IPS-15b (cell line): ENCODE results near the gene ATG16L2.

Experiments used
- H3K27me3 ChIP-seq: one replicate; pipeline ENCODE4 v1.6.1; 2013; ENCODE audit warnings: low read length; ENCODE audit not compliant: control insufficient read depth, insufficient read depth
- H3K36me3 ChIP-seq: one replicate; pipeline ENCODE4 v1.6.1; 2013; ENCODE audit warnings: low read length; ENCODE audit not compliant: control insufficient read depth, insufficient read depth
- H3K4me1 ChIP-seq: one replicate; pipeline ENCODE4 v1.6.1; 2013; ENCODE audit warnings: mild to moderate bottlenecking, low read length; ENCODE audit not compliant: control insufficient read depth, insufficient read depth
- H3K4me3 ChIP-seq: one replicate; pipeline ENCODE4 v1.5.1; 2013; ENCODE audit warnings: low read depth, low read length
- H3K9ac ChIP-seq: one replicate; pipeline ENCODE4 v1.6.1; 2013; ENCODE audit warnings: low read depth, mild to moderate bottlenecking, low read length
- H3K9me3 ChIP-seq: one replicate; pipeline ENCODE4 v1.6.1; 2013; ENCODE audit warnings: mild to moderate bottlenecking, low read length; ENCODE audit not compliant: control insufficient read depth, insufficient read depth

ATG16L2 gene

DNA sequence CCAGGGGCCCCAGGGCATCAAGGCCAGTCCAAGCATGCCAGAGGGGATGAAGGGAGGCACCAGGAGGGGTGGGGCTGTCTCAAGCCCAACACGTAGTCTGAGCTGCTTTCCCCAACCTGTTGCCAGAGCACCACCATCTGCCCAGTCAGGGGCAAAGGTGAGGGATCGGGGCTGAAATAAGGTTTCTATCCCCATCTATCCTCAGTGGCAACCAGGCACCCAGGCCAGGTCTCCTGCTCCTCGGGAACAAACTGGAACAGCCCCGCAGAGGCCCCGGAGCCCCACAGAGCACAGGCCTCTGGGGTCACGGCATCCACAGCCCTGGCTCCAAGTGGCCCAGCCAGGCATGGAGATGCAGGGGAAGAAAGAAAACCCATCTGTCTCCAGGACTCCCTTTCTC is 39.7 kb upstream of the ATG16L2 start:
- Histone ChIP-seq H3K36me3 (peaks cover 3% of the 10 kb centered on the region), H3K27me3 (no peaks in the 10 kb centered on the region), H3K4me3 (no peak overlapping the region), H3K9me3 (no peaks in the 10 kb centered on the region), H3K9ac (no peak overlapping the region), H3K4me1 (no peaks in the 10 kb centered on the region)

- Histone ChIP-seq H3K4me1 (no peaks in the 10 kb centered on the region), H3K9ac (no peak overlapping the region), H3K4me3 (no peak overlapping the region), H3K36me3 (peaks cover 3% of the 10 kb centered on the region), H3K27me3 (peaks cover 3% of the 10 kb centered on the region), H3K9me3 (no peaks in the 10 kb centered on the region)
These were observed 38.7 kb upstream of the ATG16L2 start for GRCh38 chr11:72775288-72776110.

DNA sequence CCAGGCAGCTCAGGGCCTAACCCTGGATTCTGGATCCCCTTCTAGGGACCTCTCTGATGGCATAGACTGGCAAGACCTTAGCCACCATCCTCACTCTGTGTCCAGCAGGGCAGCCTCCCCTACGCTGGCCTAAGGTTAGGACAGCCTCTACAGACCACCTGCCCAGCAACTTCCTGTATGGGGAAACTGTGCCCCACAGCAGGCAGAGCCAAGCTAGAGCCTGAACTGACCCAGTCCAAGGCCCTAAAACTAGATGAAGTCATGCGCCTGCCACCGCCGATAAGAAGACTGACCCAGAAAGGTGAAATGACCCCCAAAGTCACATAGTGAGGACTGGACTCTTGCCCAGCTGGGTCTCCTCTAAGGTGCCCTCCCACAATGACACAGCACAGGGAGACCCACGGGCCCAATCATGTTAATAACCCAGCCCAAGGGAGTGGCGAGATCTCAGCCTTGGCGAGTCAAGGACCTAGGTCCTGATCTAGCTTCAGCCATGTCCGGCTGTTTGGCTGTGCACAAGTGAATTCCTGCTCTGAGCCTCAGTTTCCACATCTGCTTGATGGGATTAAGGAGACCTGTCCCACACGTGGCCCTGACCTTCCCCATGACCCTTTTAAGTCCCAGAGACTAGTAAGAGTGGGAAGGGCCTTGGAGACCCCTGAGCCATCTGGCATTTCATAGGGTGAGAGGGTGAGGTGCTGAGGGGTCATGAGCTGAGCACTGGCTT is 37.9 kb upstream of the ATG16L2 start:
- H3K4me1 ChIP-seq = no peaks in the 10 kb centered on the region
- H3K27me3 ChIP-seq = peaks cover 9% of the 10 kb centered on the region
- H3K4me3 ChIP-seq = no peak overlapping the region
- H3K9me3 ChIP-seq = no peaks in the 10 kb centered on the region
- H3K9ac ChIP-seq = no peak overlapping the region
- H3K36me3 ChIP-seq = peaks cover 3% of the 10 kb centered on the region

DNA sequence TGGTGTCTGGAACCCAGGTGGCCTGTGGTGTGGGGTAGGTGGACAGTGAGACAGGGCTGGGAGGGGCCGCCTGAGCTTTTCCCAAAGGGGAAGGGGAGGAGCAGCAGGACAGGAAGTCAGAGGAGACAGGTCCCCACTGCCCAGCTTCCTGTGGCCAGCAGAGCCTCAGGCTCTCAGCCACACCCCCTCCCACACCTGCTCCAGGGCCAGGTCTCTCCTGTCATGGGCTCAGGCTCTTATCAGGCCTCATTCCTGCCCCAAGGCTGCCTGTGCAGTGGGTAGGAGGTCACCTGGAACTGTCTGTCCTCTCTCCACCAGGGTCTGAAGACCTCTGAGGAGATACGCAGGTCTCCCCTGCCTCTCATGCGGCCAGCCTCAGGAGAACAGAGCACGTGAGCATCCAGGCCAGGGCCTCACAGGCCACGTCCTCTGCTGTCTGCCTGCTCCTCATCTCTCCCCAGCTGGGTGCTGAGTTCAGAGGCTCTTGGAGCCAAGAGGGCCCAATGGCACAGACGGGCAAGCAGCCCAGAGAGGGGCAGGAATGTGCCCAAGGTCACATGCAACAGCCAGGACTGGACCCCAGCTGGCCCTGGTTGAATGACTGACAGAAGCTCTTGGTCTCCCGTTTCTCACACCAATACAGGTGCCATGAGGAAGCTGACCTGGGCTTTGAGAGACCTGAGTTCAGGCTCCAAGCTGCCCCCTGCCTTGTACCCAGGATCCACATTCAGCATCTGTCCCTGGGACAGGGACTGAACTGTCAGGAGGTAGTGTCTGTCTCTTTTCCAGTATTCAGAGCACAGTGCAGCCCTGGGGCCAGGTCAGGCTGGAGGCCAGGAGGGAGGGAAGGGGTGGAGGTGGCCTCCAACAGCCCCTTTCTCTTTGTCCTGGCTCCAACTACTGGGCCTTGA is 37.1 kb upstream of the ATG16L2 start:
- peaks cover under 1% of the 10 kb centered on the region for H3K4me1 ChIP-seq
- peaks cover 3% of the 10 kb centered on the region for H3K36me3 ChIP-seq
- no peak overlapping the region for H3K9ac ChIP-seq
- no peak overlapping the region for H3K4me3 ChIP-seq
- H3K9me3 ChIP-seq = no peaks in the 10 kb centered on the region
- peaks cover 9% of the 10 kb centered on the region for H3K27me3 ChIP-seq

GRCh38 chr11:72777755-72778278 is 36.4 kb upstream of the ATG16L2 start:
- H3K4me3 ChIP-seq = no peak overlapping the region
- H3K9me3 ChIP-seq = no peaks in the 10 kb centered on the region
- peaks cover 3% of the 10 kb centered on the region for H3K36me3 ChIP-seq
- H3K9ac ChIP-seq = no peak overlapping the region
- H3K27me3 ChIP-seq = peaks cover 12% of the 10 kb centered on the region
- H3K4me1 ChIP-seq = peaks cover 4% of the 10 kb centered on the region

- H3K4me1 ChIP-seq = peaks cover 4% of the 10 kb centered on the region
- H3K27me3 ChIP-seq = peaks cover 12% of the 10 kb centered on the region
- no peaks in the 10 kb centered on the region for H3K9me3 ChIP-seq
- H3K9ac ChIP-seq = no peak overlapping the region
- no peak overlapping the region for H3K4me3 ChIP-seq
- peaks cover 3% of the 10 kb centered on the region for H3K36me3 ChIP-seq
These were observed 35.4 kb upstream of the ATG16L2 start for GRCh38 chr11:72778535-72779494.

- H3K4me1 ChIP-seq = peaks cover 4% of the 10 kb centered on the region
- no peak overlapping the region for H3K9ac ChIP-seq
These were observed 34.6 kb upstream of the ATG16L2 start for GRCh38 chr11:72779495-72780128.

GRCh38 chr11:72780296-72781062 is 33.7 kb upstream of the ATG16L2 start:
- Histone ChIP-seq H3K36me3 (peaks cover 3% of the 10 kb centered on the region), H3K4me3 (peak overlapping the region; percentile 58), H3K4me1 (peaks cover 4% of the 10 kb centered on the region), H3K9me3 (no peaks in the 10 kb centered on the region), H3K27me3 (peaks cover 12% of the 10 kb centered on the region), H3K9ac (peak overlapping the region; percentile 65)

More at GRCh38 chr11:72779495-72780128, 34.6 kb upstream of the ATG16L2 start:
- Histone ChIP-seq H3K36me3 (peaks cover 3% of the 10 kb centered on the region), H3K9me3 (no peaks in the 10 kb centered on the region), H3K27me3 (peaks cover 12% of the 10 kb centered on the region), H3K4me3 (no peak overlapping the region)

DNA sequence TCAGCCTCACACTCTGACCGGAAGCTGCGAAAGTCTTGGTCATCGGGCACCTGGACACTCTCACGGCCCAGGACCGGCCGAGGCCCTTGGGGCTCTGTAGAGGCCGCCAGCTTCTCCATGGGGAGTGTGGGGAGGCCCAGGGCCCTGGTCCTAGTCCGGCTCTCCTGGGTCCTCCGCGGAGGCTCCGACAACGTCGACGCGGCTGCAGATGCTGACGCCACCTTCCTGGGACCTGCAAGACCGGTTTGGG is 33.2 kb upstream of the ATG16L2 start:
- peaks cover 12% of the 10 kb centered on the region for H3K27me3 ChIP-seq
- H3K36me3 ChIP-seq = peaks cover 3% of the 10 kb centered on the region
- H3K9me3 ChIP-seq = no peaks in the 10 kb centered on the region
- H3K4me3 ChIP-seq = peak overlapping the region; percentile 58
- H3K4me1 ChIP-seq = peaks cover 4% of the 10 kb centered on the region
- peak overlapping the region; percentile 65 for H3K9ac ChIP-seq
